Measurements from ENCODE around the gene NOVA2. TPM values are rescaled to one million over a fixed set of nuclear protein-coding genes. Genes with fewer than 3 reads are reported as not detected.

NOVA2 gene
- total and polyA plus RNA-seq, 2 donors (not counting 1 experiment from before 2014, with no cell fraction given): not detected

GRCh38 chr19:46023311-46023779, 49.7 kb upstream of the NOVA2 start:
- WGBS (ENCODE audit: insufficient coverage): 35% methylated on average over 7 of the region's 11 CpGs
- ATAC-seq (ENCODE audit: low read depth): no peak

More at GRCh38 chr19:46023311-46023779, 49.7 kb upstream of the NOVA2 start:
- TF ChIP-seq EZH2 (IDR thresholded peaks at IDR 0.05; ENCODE audit: borderline replicate concordance, insufficient read depth, low read depth, low read length, poor library complexity, severe bottlenecking) (no peak), CTCF (IDR thresholded peaks at IDR 0.05) (no peak)
- no peaks in the 10 kb centered on the region for H3K79me2 ChIP-seq (ENCODE audit: control insufficient read depth, insufficient read depth, low read length)
- H3K4me3 Mint-ChIP-seq: no peak overlapping the region
- H3K4me1 Mint-ChIP-seq: no peaks in the 10 kb centered on the region
- intact Hi-C loops (cut with micrococcal nuclease): no loop called here
- H3K36me3 ChIP-seq (replicated peaks in 1 of 2; ENCODE audit: control extremely low read depth in 1 of 2, control insufficient read depth in 1 of 2, extremely low read depth in 1 of 2, insufficient read depth in 2 of 2, low read length in 1 of 2): no peaks in the 10 kb centered on the region
- peaks cover 0 to 27% (median 19%) of the 10 kb centered on the region in 4 experiments for H3K27me3 ChIP-seq (replicated peaks in 1 of 4; ENCODE audit: control extremely low read depth in 1 of 4, control insufficient read depth in 3 of 4, insufficient read depth in 4 of 4, low read length in 3 of 4)
- H3K4me3 ChIP-seq (ENCODE audit: control extremely low read depth in 1 of 5, extremely low read depth in 1 of 5, insufficient read depth in 1 of 5, low read depth in 2 of 5, low read length in 4 of 5): no peak overlapping the region
- peaks cover 26% of the 10 kb centered on the region for H3K27me3 Mint-ChIP-seq
- H3K27ac ChIP-seq (ENCODE audit: low read length in 2 of 2): no peak overlapping the region
- no peak overlapping the region for H3K9ac ChIP-seq (ENCODE audit: low read length)
- CTCF ChIA-PET: no interaction called here
- DNase-seq: no peak
- H3K9me3 ChIP-seq (ENCODE audit: control extremely low read depth in 1 of 3, control insufficient read depth in 2 of 3, insufficient read depth in 1 of 3, low read length in 2 of 3): peaks cover 0 to 9% (median 0%) of the 10 kb centered on the region in 3 donors
- H3K4me2 ChIP-seq (replicated peaks; ENCODE audit: low read depth, low read length, poor library complexity, severe bottlenecking): no peak overlapping the region
- no peaks in the 10 kb centered on the region for H4K20me1 ChIP-seq (ENCODE audit: control insufficient read depth, insufficient read depth, low read length, poor library complexity, severe bottlenecking)
- H3K9me3 Mint-ChIP-seq (ENCODE audit: insufficient read depth): no peaks in the 10 kb centered on the region
- H2AFZ ChIP-seq (ENCODE audit: insufficient read depth, low read depth, low read length, poor library complexity, severe bottlenecking): no peak overlapping the region
- no peaks in the 10 kb centered on the region for H3K4me1 ChIP-seq (ENCODE audit: control insufficient read depth in 2 of 2, insufficient read depth in 2 of 2, low read length in 2 of 2)
- POLR2A ChIA-PET: no interaction called here
- H3K27ac Mint-ChIP-seq: no peak overlapping the region

Data from B cell (primary cell).